Liver (tissue), 9 donors: Measurements from ENCODE around the gene NBEAL2. TPM values are rescaled to one million over a fixed set of nuclear protein-coding genes. Genes with fewer than 3 reads are reported as not detected.

Experiments used
- DNase-seq: peaks from one replicate; pipeline ENCODE4 v3.0.0-alpha.2; 2017; ENCODE audit warnings: low spot score
- H3K27ac ChIP-seq, 2 donors: one replicate each; pipeline ENCODE4 v1.7.0; 2013; ENCODE audit warnings: inconsistent platforms in 2 of 2, low read length in 2 of 2, control low read depth in 1 of 2, low read depth in 1 of 2, mild to moderate bottlenecking in 1 of 2
- H3K27me3 ChIP-seq, 4 donors: one replicate each; pipeline versions ENCODE4 v1.6.1 to v1.7.0; 2013; ENCODE audit warnings: low read length in 3 of 4, inconsistent platforms in 1 of 4, mild to moderate bottlenecking in 1 of 4, moderate library complexity in 1 of 4; ENCODE audit not compliant: control insufficient read depth in 4 of 4, insufficient read depth in 4 of 4
- H3K36me3 ChIP-seq, 4 donors: one replicate each; pipeline versions ENCODE4 v1.6.1 to v1.7.0; 2013; ENCODE audit warnings: low read length in 3 of 4, mild to moderate bottlenecking in 3 of 4, low read depth in 1 of 4, moderate library complexity in 1 of 4; ENCODE audit not compliant: control insufficient read depth in 4 of 4, insufficient read depth in 3 of 4
- H3K4me1 ChIP-seq, 4 donors: one replicate each; pipeline versions ENCODE4 v1.6.1 to v1.7.0; 2013; ENCODE audit warnings: low read length in 3 of 4, mild to moderate bottlenecking in 3 of 4, moderate library complexity in 1 of 4; ENCODE audit not compliant: control insufficient read depth in 4 of 4, insufficient read depth in 4 of 4
- H3K4me3 ChIP-seq, 3 donors: one replicate each; pipeline versions ENCODE4 v1.6.1 to v1.7.0; 2013; ENCODE audit warnings: low read length in 3 of 3, control low read depth in 1 of 3, low read depth in 1 of 3, mild to moderate bottlenecking in 1 of 3
- H3K9ac ChIP-seq, 2 donors: one replicate each; pipeline ENCODE4 v1.7.0; 2013; ENCODE audit warnings: low read length in 2 of 2, mild to moderate bottlenecking in 2 of 2, moderate library complexity in 2 of 2, control low read depth in 1 of 2, low read depth in 1 of 2
- H3K9me3 ChIP-seq, 4 donors: one replicate each; pipeline versions ENCODE4 v1.6.1 to v1.7.0; 2013; ENCODE audit warnings: low read length in 3 of 4; ENCODE audit not compliant: control insufficient read depth in 4 of 4
- EGR1 ChIP-seq, 2 donors: IDR thresholded peaks; 2 replicates each; pipeline ENCODE4 v1.6.1; 2016 to 2018; ENCODE audit warnings: antibody characterized with exemption in 2 of 2, low read depth in 2 of 2
- FOXA2 ChIP-seq: IDR thresholded peaks from 2 replicates; pipeline ENCODE4 v1.6.1; 2016; ENCODE audit warnings: antibody characterized with exemption
- HNF4A ChIP-seq, 2 donors: conservative IDR thresholded peaks; 2 replicates each; pipeline ENCODE4 v1.6.1; 2016; ENCODE audit warnings: antibody characterized with exemption in 2 of 2, mild to moderate bottlenecking in 2 of 2
- MAX ChIP-seq: IDR thresholded peaks from 2 replicates; pipeline ENCODE4 v1.6.1; 2016; ENCODE audit warnings: antibody characterized with exemption
- RAD21 ChIP-seq, 2 donors: IDR thresholded peaks; 2 replicates each; pipeline ENCODE4 v1.6.1; 2016; ENCODE audit warnings: antibody characterized with exemption in 2 of 2, mild to moderate bottlenecking in 2 of 2
- REST ChIP-seq: IDR thresholded peaks from 2 replicates; pipeline ENCODE4 v1.6.1; 2016; ENCODE audit warnings: antibody characterized with exemption, mild to moderate bottlenecking
- RXRA ChIP-seq, 2 donors: IDR thresholded peaks; 2 replicates each; pipeline ENCODE4 v1.6.1; 2017 to 2018; ENCODE audit warnings: antibody characterized with exemption in 2 of 2, mild to moderate bottlenecking in 1 of 2
- SP1 ChIP-seq: IDR thresholded peaks from 2 replicates; pipeline ENCODE4 v1.6.1; 2018; ENCODE audit warnings: antibody characterized with exemption, mild to moderate bottlenecking
- WGBS: extraction: QIAGEN DNeasy Blood & Tissue Kit; methylation state at CpG from one replicate; pipeline ENCODE4 v1.1.7; 2013; 5-methylcytosine and 5-hydroxymethylcytosine counted together
- polyA plus RNA-seq, 2 donors: library from polyadenylated mRNA; stranded (reverse) in 1 of 2; unstranded in 1 of 2; fragments of 200-250 nt in 1 of 2; fragments of >200 nt in 1 of 2; fragmentation: Nextera tagmentation in 1 of 2; extraction: Ambion mirVana in 1 of 2; gene quantifications; one replicate each; pipeline versions ENCODE4 v1.2.1 to v1.2.3, GENCODE V29; 2013 to 2015
- total RNA-seq, 2 donors: library from RNA; depleted of rRNA; stranded (reverse); fragments of >200 nt; gene quantifications; one replicate each; pipeline ENCODE4 v1.2.3, GENCODE V29; 2014
- donor health status: healthy.
- donor health status: healthy.
- donor health status: healthy.
- donor health status: healthy.
- donor health status: healthy.

The NBEAL2 gene
- total and polyA plus RNA-seq, 4 donors, result 2.0 to 20.7 (median 7.6) TPM

- Histone ChIP-seq H3K9me3 (no peaks in the 10 kb centered on the region), H3K4me1 (peaks cover 2 to 15% (median 3%) of the 10 kb centered on the region in 4 donors), H3K27ac (no peak overlapping the region), H3K9ac (no peak overlapping the region), H3K36me3 (no peaks in the 10 kb centered on the region), H3K4me3 (no peak overlapping the region), H3K27me3 (no peaks in the 10 kb centered on the region)
- no peak for DNase-seq
- 93% methylated on average over 11 of the region's 11 CpGs for WGBS
- no peak for TF ChIP-seq RXRA (IDR thresholded peaks at IDR 0.05)
- TF ChIP-seq EGR1 (IDR thresholded peaks at IDR 0.05; ENCODE audit: low read depth in 2 of 2), result no peak
Observed at GRCh38 chr3:46984591-46985459, 5.4 kb downstream of the NBEAL2 start.

GRCh38 chr3:46985588-46985987 is 6.1 kb downstream of the NBEAL2 start:
- Histone ChIP-seq H3K4me1 (peaks cover 0 to 16% (median 3%) of the 10 kb centered on the region in 4 donors), H3K9ac (no peak overlapping the region), H3K9me3 (no peaks in the 10 kb centered on the region), H3K27ac (no peak overlapping the region), H3K36me3 (no peaks in the 10 kb centered on the region), H3K4me3 (no peak overlapping the region), H3K27me3 (no peaks in the 10 kb centered on the region)
- TF ChIP-seq HNF4A (conservative IDR thresholded peaks at IDR 0.05) (no peak), REST (no peak), RAD21 (IDR thresholded peaks at IDR 0.05) (no peak)
- 95% methylated on average over 5 of the region's 5 CpGs for WGBS
- DNase-seq, result no peak

- Histone ChIP-seq H3K4me1 (peaks cover 0 to 16% (median 3%) of the 10 kb centered on the region in 4 donors), H3K9ac (no peak overlapping the region), H3K27me3 (no peaks in the 10 kb centered on the region), H3K36me3 (no peaks in the 10 kb centered on the region), H3K27ac (no peak overlapping the region), H3K4me3 (no peak overlapping the region), H3K9me3 (no peaks in the 10 kb centered on the region)
- 97% methylated on average over 4 of the region's 4 CpGs for WGBS
- no peak for DNase-seq
- TF ChIP-seq MAX (no peak), FOXA2 (no peak), SP1 (no peak)
Observed at GRCh38 chr3:46986055-46986730, 6.7 kb downstream of the NBEAL2 start.
